ENCODE measurements around the gene TPTE.
"Not testable (repeated sequence)": the region's sequence is repeated elsewhere in the genome, so short reads cannot be mapped to it uniquely, and the experiment has no call there.

The TPTE gene

DNA sequence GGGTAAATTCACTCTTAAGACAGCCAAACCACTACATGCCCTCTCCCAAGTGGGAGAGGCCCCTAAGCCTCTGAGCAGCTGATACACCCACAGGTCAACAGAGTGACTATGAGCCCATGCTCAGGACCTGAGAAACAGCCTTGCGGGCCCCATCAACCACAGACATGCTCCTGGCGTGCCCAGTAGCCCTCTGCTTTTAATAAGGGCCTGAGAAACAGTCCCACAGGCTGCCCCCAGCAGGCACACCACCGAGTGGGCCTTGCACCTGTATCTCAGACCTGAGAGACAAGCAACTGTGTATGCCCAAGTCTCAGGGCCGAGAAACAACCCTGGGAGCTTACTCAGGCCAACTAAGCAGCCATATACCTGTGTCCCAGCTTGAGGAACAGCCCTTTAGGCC is 26.5 kb downstream of the TPTE start:
- H3K27ac ChIP-seq (ENCODE audit: low read length), result not testable (repeated sequence)

DNA sequence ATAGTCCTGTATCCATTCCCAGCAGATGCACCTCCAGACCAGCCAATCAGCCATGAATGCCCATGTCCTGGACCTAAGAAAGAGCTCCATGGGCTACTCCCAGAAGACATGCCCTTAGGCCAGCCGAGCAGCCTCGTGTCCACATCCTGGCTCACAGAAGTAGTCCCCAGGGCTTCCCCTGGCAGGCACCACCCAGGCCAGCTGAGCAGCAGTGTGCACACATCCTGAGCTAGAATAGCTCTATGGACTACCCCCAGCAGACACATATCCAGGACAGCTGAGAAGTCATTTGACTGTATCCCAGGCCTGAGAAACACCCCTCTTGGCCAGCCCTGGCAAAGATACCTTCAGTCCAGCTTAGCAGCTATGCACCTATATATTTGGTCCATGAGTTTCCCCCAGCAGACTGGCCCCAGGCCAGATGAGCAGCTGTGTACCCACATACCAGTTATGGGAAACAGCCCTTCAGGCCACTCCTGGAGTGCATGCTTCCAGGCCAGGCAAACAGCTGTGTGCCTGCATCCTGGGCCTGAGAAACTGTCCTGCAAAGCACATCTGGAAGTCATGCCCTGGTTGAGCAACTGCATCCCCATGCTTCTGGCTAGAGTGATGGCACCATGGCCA is 27.1 kb downstream of the TPTE start:
- H3K27me3 ChIP-seq (ENCODE audit: insufficient read depth, low read length); H3K27ac ChIP-seq (ENCODE audit: low read length); H3K4me3 ChIP-seq (ENCODE audit: low read length); H3K36me3 ChIP-seq (ENCODE audit: insufficient read depth, low read depth, low read length); H3K4me1 ChIP-seq (ENCODE audit: insufficient read depth, low read length); H3K9ac ChIP-seq (ENCODE audit: low read depth, low read length): not testable (repeated sequence)
- H3K9me3 ChIP-seq (ENCODE audit: insufficient read depth, low read depth, low read length), result peaks cover 86% of the 10 kb centered on the region

More for the DNA sequence above, 26.5 kb downstream of the TPTE start:
- not testable (repeated sequence) for H3K36me3 ChIP-seq (ENCODE audit: insufficient read depth, low read depth, low read length); H3K4me1 ChIP-seq (ENCODE audit: insufficient read depth, low read length); H3K4me3 ChIP-seq (ENCODE audit: low read length); H3K27me3 ChIP-seq (ENCODE audit: insufficient read depth, low read length); H3K9ac ChIP-seq (ENCODE audit: low read depth, low read length)
- H3K9me3 ChIP-seq (ENCODE audit: insufficient read depth, low read depth, low read length), result peaks cover 84% of the 10 kb centered on the region

DNA sequence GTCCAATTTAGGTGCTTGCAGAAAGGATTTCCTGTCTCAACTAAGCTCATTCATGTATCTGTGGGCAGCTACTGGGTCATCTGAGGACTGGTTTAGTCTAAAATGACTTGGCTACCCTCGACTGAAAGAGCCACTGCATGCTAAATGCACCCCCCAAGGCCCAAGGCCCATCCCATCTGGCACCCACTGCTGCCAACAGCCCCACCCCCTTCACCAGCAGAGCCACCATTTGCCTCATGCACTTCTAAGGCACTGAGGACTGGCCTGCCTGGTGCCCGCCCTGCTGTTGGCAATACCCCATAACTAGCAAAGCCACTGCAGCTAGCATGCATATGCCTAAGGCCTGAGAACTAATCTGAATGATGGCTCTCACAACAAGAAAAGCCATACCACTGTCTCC is 49.4 kb downstream of the TPTE start:
- not testable (repeated sequence) for H3K27ac ChIP-seq (ENCODE audit: low read length); H3K4me3 ChIP-seq (ENCODE audit: low read length)
- H3K9me3 ChIP-seq (ENCODE audit: insufficient read depth, low read depth, low read length), result peaks cover 95% of the 10 kb centered on the region

DNA sequence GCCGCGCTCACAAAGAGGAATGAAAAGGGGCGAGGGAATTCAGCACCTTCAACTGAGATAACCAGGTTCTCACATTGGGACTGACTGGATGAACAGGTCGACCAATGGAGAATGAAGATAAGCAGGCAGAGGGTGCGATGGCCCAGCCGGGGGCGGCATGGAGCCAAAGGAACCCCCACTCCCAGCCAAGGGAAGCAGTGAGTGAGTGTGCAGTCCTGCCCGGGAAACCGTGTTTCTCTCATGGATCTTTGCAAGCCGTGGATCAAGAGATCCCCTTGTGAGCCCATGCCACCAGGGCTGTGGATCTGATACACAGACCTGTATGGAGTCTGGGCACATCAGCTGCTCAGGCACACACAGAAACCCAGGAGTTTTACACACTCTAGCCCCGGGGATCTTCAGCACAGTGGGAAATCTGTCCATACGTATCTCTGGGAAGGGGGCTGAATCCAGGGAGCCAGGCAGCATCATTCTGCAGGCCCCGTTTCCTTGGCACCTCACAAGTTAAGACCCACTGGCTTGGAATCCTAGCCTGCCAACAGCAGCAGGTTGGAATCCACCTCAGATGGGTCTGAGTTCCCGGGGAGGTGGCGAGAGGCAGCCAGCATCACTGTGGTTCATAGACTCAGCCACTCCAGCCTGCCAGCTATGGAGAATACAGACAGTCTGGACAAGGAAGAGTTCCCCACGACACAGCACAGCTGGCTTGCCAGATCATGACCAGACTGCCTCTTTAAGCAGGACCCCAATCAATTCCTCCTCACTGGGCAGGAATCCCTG is 53.3 kb downstream of the TPTE start:
- H3K4me3 ChIP-seq (ENCODE audit: low read length); H3K27ac ChIP-seq (ENCODE audit: low read length); H3K9ac ChIP-seq (ENCODE audit: low read depth, low read length); H3K36me3 ChIP-seq (ENCODE audit: insufficient read depth, low read depth, low read length); H3K4me1 ChIP-seq (ENCODE audit: insufficient read depth, low read length); H3K27me3 ChIP-seq (ENCODE audit: insufficient read depth, low read length): not testable (repeated sequence)
- peaks cover 95% of the 10 kb centered on the region for H3K9me3 ChIP-seq (ENCODE audit: insufficient read depth, low read depth, low read length)

More for the DNA sequence above, 49.4 kb downstream of the TPTE start:
- not testable (repeated sequence) for H3K9ac ChIP-seq (ENCODE audit: low read depth, low read length); H3K36me3 ChIP-seq (ENCODE audit: insufficient read depth, low read depth, low read length); H3K4me1 ChIP-seq (ENCODE audit: insufficient read depth, low read length); H3K27me3 ChIP-seq (ENCODE audit: insufficient read depth, low read length)

DNA sequence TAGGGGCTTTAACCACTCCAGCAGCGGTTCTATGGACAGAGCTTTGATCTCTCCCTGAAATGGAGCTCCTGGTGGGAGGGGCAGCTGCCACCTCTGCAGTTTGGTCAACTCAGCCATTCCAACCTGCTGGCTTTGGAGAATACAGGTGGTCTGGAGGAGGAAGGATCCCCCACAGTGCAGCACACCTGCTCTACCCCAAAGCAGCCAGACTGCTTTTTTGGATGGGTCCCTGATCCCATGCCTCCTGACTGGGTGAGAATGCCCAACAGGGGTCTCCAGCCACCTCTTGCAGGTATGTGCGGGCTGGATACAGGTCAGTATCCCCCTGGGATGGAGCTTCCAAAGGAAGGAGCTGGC is 53.9 kb downstream of the TPTE start:
- Histone ChIP-seq H3K36me3 (ENCODE audit: insufficient read depth, low read depth, low read length) (no peaks in the 10 kb centered on the region), H3K4me1 (ENCODE audit: insufficient read depth, low read length) (no peaks in the 10 kb centered on the region), H3K9me3 (ENCODE audit: insufficient read depth, low read depth, low read length) (peaks cover 95% of the 10 kb centered on the region), H3K4me3 (ENCODE audit: low read length) (no peak overlapping the region), H3K27me3 (ENCODE audit: insufficient read depth, low read length) (no peaks in the 10 kb centered on the region), H3K27ac (ENCODE audit: low read length) (no peak overlapping the region), H3K9ac (ENCODE audit: low read depth, low read length) (no peak overlapping the region)

DNA sequence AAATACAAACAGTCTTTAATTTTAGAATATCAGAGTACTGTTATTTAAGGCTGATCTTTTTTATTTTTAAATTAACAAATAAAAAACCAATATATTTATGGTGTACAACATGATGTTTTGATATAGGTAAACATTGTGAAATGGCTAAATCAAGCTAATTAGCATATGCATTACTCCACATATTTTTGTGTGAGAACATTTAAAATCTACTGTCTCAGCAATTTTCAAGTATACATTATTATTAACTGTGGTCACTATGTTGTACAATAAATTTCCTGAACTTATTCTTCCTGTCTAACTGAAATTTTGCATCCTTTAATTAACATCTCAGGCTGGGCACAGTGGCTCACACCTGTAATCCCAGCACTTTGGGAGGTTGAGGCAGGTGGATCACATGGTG is 57.5 kb downstream of the TPTE start:
- not testable (repeated sequence) for H3K27ac ChIP-seq (ENCODE audit: low read length); H3K4me1 ChIP-seq (ENCODE audit: insufficient read depth, low read length); H3K27me3 ChIP-seq (ENCODE audit: insufficient read depth, low read length); H3K36me3 ChIP-seq (ENCODE audit: insufficient read depth, low read depth, low read length); H3K4me3 ChIP-seq (ENCODE audit: low read length); H3K9ac ChIP-seq (ENCODE audit: low read depth, low read length)
- peaks cover 98% of the 10 kb centered on the region for H3K9me3 ChIP-seq (ENCODE audit: insufficient read depth, low read depth, low read length)

DNA sequence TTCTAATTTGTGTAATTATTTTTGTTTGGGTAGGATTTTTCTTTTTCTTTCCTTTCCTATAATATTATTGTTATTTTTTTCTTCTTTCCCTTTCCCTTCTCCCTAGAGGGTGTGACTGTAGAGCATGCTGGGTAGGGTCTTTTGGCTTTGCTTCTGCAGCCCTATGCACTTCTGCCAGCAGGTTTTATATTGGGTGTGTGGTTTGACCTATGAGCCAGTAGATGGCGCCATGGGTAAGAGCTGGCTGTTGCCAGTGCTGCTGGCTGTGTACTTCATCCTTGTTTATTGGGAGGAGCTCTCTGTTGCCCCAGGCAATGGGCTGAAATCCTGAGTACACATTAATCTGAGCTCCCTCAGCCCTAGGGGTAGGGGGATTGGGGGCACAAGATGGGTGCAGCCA is 67.7 kb downstream of the TPTE start:
- not testable (repeated sequence) for H3K9ac ChIP-seq (ENCODE audit: low read depth, low read length); H3K4me3 ChIP-seq (ENCODE audit: low read length); H3K27ac ChIP-seq (ENCODE audit: low read length); H3K27me3 ChIP-seq (ENCODE audit: insufficient read depth, low read length); H3K4me1 ChIP-seq (ENCODE audit: insufficient read depth, low read length); H3K36me3 ChIP-seq (ENCODE audit: insufficient read depth, low read depth, low read length)
- H3K9me3 ChIP-seq (ENCODE audit: insufficient read depth, low read depth, low read length), result peaks cover 97% of the 10 kb centered on the region

DNA sequence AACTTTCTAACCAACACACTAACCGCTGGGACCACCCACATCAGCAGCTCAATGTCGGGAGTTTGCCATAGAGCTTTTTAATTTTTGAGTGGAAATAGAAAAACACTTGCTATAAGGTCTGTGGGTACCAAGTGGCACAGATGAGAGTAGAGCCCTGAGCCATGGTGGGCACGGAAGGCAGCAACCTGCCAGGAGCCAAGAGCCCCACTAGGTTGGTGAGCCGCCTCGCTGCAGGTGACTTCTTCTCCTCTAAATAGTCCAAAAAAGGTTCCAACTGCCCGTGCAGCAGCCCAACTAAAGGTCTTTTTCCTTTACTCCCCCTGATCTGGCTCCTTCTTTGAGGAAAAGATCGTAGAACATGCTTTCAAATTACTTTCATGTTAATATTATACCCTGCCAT is 85.7 kb downstream of the TPTE start:
- H3K4me1 ChIP-seq (ENCODE audit: insufficient read depth, low read length); H3K36me3 ChIP-seq (ENCODE audit: insufficient read depth, low read depth, low read length); H3K27ac ChIP-seq (ENCODE audit: low read length); H3K9ac ChIP-seq (ENCODE audit: low read depth, low read length); H3K27me3 ChIP-seq (ENCODE audit: insufficient read depth, low read length); H3K4me3 ChIP-seq (ENCODE audit: low read length): not testable (repeated sequence)
- H3K9me3 ChIP-seq (ENCODE audit: insufficient read depth, low read depth, low read length), result peaks cover 94% of the 10 kb centered on the region

DNA sequence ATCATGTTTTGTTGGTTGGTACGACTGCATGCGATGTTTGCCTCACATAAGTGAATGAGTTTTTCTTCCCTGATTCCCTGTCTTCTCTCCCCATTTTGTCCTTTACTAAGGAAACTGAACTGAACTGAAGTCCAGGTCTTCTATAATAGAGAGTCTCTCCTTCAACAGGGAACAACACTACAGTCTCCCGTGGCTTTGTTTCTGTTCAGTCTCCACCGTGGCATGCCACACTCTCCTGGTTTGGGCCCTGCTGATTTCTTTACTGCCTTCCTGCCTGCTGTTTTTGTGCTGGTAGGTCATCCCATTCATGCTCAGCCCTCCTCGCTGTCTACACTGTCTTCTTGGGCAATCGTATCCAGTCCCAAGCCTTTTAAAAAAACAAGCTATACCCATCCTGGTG is 92.9 kb downstream of the TPTE start:
- H3K9me3 ChIP-seq (ENCODE audit: insufficient read depth, low read depth, low read length), result peaks cover 83% of the 10 kb centered on the region

DNA sequence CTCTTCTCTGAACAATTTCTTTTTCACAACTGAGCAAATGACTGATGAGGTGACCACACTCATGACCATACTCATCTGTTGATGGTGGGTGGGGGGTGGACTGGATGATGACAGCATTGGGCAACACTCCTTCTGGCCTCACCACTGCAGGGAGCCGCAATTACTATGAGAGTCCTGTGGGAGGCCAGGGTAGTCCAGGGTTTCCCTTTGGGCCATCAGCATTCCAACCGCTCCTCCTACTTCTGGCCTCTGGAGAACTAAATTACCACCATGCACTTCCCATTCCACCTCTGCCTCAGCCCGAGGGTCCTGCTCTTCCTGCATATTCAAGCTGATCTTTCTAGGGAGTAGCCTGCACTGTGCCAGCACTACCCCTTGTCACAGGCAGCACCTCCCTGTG is 94.7 kb downstream of the TPTE start:
- H3K4me1 ChIP-seq (ENCODE audit: insufficient read depth, low read length); H3K27me3 ChIP-seq (ENCODE audit: insufficient read depth, low read length); H3K4me3 ChIP-seq (ENCODE audit: low read length); H3K36me3 ChIP-seq (ENCODE audit: insufficient read depth, low read depth, low read length); H3K9ac ChIP-seq (ENCODE audit: low read depth, low read length); H3K27ac ChIP-seq (ENCODE audit: low read length): not testable (repeated sequence)
- peaks cover 81% of the 10 kb centered on the region for H3K9me3 ChIP-seq (ENCODE audit: insufficient read depth, low read depth, low read length)

More for the DNA sequence above, 92.9 kb downstream of the TPTE start:
- H3K4me3 ChIP-seq (ENCODE audit: low read length); H3K36me3 ChIP-seq (ENCODE audit: insufficient read depth, low read depth, low read length); H3K9ac ChIP-seq (ENCODE audit: low read depth, low read length); H3K4me1 ChIP-seq (ENCODE audit: insufficient read depth, low read length); H3K27me3 ChIP-seq (ENCODE audit: insufficient read depth, low read length); H3K27ac ChIP-seq (ENCODE audit: low read length): not testable (repeated sequence)

DNA sequence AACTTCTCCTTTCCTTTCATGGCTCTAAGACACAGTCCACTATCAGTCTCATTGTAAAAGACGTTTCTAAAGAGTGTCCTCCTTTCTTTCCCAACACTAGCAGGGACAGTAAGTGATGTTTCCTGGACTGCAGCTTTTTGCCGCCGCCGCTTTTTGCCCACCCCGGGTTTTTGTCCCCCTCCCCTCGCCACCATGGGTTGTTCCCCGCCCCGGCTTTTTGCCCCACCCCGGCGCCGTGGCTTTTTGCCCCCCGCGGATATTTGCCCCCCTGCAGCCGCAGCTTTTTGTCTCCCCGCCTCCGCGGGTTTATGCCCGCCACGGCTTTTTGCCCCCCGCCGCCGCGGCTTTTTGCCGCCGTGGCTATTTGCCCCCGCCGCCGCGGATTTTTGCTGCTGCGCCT is 95.2 kb downstream of the TPTE start:
- no peak overlapping the region for H3K27ac ChIP-seq (ENCODE audit: low read length)
- H3K4me1 ChIP-seq (ENCODE audit: insufficient read depth, low read length), result no peaks in the 10 kb centered on the region
- H3K9ac ChIP-seq (ENCODE audit: low read depth, low read length), result no peak overlapping the region
- no peaks in the 10 kb centered on the region for H3K27me3 ChIP-seq (ENCODE audit: insufficient read depth, low read length)
- H3K9me3 ChIP-seq (ENCODE audit: insufficient read depth, low read depth, low read length), result peaks cover 82% of the 10 kb centered on the region
- no peak overlapping the region for H3K4me3 ChIP-seq (ENCODE audit: low read length)
- no peaks in the 10 kb centered on the region for H3K36me3 ChIP-seq (ENCODE audit: insufficient read depth, low read depth, low read length)

DNA sequence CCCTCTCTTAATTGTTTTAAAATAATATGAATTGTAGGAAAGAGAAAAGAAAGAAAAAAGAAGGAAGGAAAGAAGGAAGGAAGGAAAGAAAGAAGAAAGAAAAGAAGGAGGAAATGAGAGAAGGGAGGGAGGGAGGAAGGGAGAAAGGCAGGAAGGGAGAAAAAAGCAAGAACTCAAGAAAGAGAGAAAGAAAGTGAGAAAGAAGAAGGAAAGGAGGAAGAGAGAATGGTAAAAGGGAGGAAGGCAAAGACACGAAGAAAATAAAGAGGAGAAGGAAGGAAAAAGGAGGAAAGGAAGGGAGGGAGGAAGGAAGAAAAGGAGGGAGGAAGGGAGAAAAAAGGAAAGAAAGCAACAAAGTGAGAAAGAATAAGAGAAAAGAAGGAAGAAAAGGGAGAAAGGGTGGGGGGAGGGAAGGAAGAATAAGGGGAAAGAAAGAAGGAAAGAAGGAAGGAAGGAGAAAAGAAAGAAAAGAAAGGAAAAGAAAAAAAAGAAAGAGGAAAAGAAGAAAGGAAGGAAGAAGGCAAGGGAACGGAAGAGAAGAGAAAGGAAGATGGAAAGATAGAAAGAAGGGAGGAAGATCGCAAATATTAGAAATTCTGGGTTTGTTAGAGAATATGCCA is 95.9 kb downstream of the TPTE start:
- H3K36me3 ChIP-seq (ENCODE audit: insufficient read depth, low read depth, low read length); H3K27ac ChIP-seq (ENCODE audit: low read length); H3K4me3 ChIP-seq (ENCODE audit: low read length); H3K4me1 ChIP-seq (ENCODE audit: insufficient read depth, low read length); H3K27me3 ChIP-seq (ENCODE audit: insufficient read depth, low read length); H3K9ac ChIP-seq (ENCODE audit: low read depth, low read length): not testable (repeated sequence)
- peaks cover 82% of the 10 kb centered on the region for H3K9me3 ChIP-seq (ENCODE audit: insufficient read depth, low read depth, low read length)
